GM12892 (cell line): ENCODE measurements around the gene PLSCR4.

ENCODE experiments used
- POLR2A ChIP-seq: IDR thresholded peaks from 2 replicates; pipeline ENCODE4 v1.6.1; 2011; ENCODE audit warnings: low read depth, low read length, control low read depth
- POLR2AphosphoS5 ChIP-seq: IDR thresholded peaks from 2 replicates; pipeline ENCODE4 v1.6.1; 2011; ENCODE audit warnings: low read depth, low read length, control low read depth

- no peak for TF ChIP-seq POLR2A
- TF ChIP-seq POLR2AphosphoS5 = no peak
Observed at GRCh38 chr3:146181216-146181615, 69.7 kb downstream of the PLSCR4 start.
